HG03571 (cell line): ENCODE data around the gene CDH22.

Source experiments
- ATAC-seq: cut with Tn5 transposase; IDR thresholded peaks from one replicate; pipeline ENCODE4 v1.9.1; 2021; ENCODE audit not compliant: unreplicated experiment

Gene CDH22

GRCh38 chr20:46308258-46309157, at the start of gene CDH22:
Gene CDH22, minus strand, starts transcription at chr20:46308498. Its CDS starts 57,204 bp downstream, at chr20:46251294.
- no peak for ATAC-seq

- ATAC-seq, result no peak
Observed at GRCh38 chr20:46357030-46357514, 48.8 kb upstream of the CDH22 start.

- no peak for ATAC-seq
Observed at GRCh38 chr20:46356195-46357029, 48.1 kb upstream of the CDH22 start.

GRCh38 chr20:46355778-46356177, 47.5 kb upstream of the CDH22 start:
- ATAC-seq, result no peak

- no peak for ATAC-seq
Observed at GRCh38 chr20:46354920-46355654, 46.8 kb upstream of the CDH22 start.

- ATAC-seq, result no peak
Observed at GRCh38 chr20:46354207-46354555, 45.9 kb upstream of the CDH22 start.

GRCh38 chr20:46353500-46354206, 45.4 kb upstream of the CDH22 start:
- no peak for ATAC-seq

- no peak for ATAC-seq
Observed at GRCh38 chr20:46352370-46352938, 44.2 kb upstream of the CDH22 start.

- no peak for ATAC-seq
Observed at GRCh38 chr20:46351357-46352058, 43.2 kb upstream of the CDH22 start.

- no peak for ATAC-seq
Observed at GRCh38 chr20:46350986-46351267, 42.6 kb upstream of the CDH22 start.

- ATAC-seq, result peak; percentile 69
Observed at GRCh38 chr20:46350201-46350985, 42.1 kb upstream of the CDH22 start.

GRCh38 chr20:46349742-46350056, 41.4 kb upstream of the CDH22 start:
- no peak for ATAC-seq

- ATAC-seq, result no peak
Observed at GRCh38 chr20:46349035-46349741, 40.9 kb upstream of the CDH22 start.

GRCh38 chr20:46347841-46348803, 39.8 kb upstream of the CDH22 start:
- ATAC-seq, result no peak

- no peak for ATAC-seq
Observed at GRCh38 chr20:46346770-46347169, 38.5 kb upstream of the CDH22 start.

GRCh38 chr20:46344488-46345162, 36.3 kb upstream of the CDH22 start:
- no peak for ATAC-seq

GRCh38 chr20:46343975-46344357, 35.7 kb upstream of the CDH22 start:
- ATAC-seq, result no peak
